ENCODE data around the gene EIF3J.

The EIF3J gene

GRCh38 chr15:44500555-44500954, 36.4 kb upstream of the EIF3J start:
- TF ChIP-seq CTCF (conservative IDR thresholded peaks at IDR 0.05; ENCODE audit: control insufficient read depth, insufficient read depth, low read depth, low read length) = no peak
- no peak for DNase-seq (ENCODE audit: low read depth)
- no peak overlapping the region for H3K4me3 ChIP-seq (ENCODE audit: control insufficient read depth, low read depth, low read length)

- peak; percentile 65 for DNase-seq (ENCODE audit: low read depth)
- TF ChIP-seq CTCF (conservative IDR thresholded peaks at IDR 0.05; ENCODE audit: control insufficient read depth, insufficient read depth, low read depth, low read length) = peak; percentile 62
- H3K4me3 ChIP-seq (ENCODE audit: control insufficient read depth, low read depth, low read length) = no peak overlapping the region
Measured at GRCh38 chr15:44501768-44502366, 35.1 kb upstream of the EIF3J start.

- DNase-seq (ENCODE audit: low read depth) = no peak
- no peak for TF ChIP-seq CTCF (conservative IDR thresholded peaks at IDR 0.05; ENCODE audit: control insufficient read depth, insufficient read depth, low read depth, low read length)
Measured at GRCh38 chr15:44516436-44516835, 20.5 kb upstream of the EIF3J start.

GRCh38 chr15:44519537-44519936, 17.4 kb upstream of the EIF3J start:
- TF ChIP-seq CTCF (conservative IDR thresholded peaks at IDR 0.05; ENCODE audit: control insufficient read depth, insufficient read depth, low read depth, low read length) = no peak
- no peak for DNase-seq (ENCODE audit: low read depth)
- H3K4me3 ChIP-seq (ENCODE audit: control insufficient read depth, low read depth, low read length) = no peak overlapping the region

More at GRCh38 chr15:44516436-44516835, 20.5 kb upstream of the EIF3J start:
- H3K4me3 ChIP-seq (ENCODE audit: control insufficient read depth, low read depth, low read length) = no peak overlapping the region

GRCh38 chr15:44525018-44525417, 11.9 kb upstream of the EIF3J start:
- no peak for DNase-seq (ENCODE audit: low read depth)
- TF ChIP-seq CTCF (conservative IDR thresholded peaks at IDR 0.05; ENCODE audit: control insufficient read depth, insufficient read depth, low read depth, low read length) = no peak
- no peak overlapping the region for H3K4me3 ChIP-seq (ENCODE audit: control insufficient read depth, low read depth, low read length)

GRCh38 chr15:44527241-44527640, 9.7 kb upstream of the EIF3J start:
- no peak for DNase-seq (ENCODE audit: low read depth)
- TF ChIP-seq CTCF (conservative IDR thresholded peaks at IDR 0.05; ENCODE audit: control insufficient read depth, insufficient read depth, low read depth, low read length) = no peak
- no peak overlapping the region for H3K4me3 ChIP-seq (ENCODE audit: control insufficient read depth, low read depth, low read length)
